Placental pericyte (primary cell): Measurements from ENCODE around the gene RBM4. TPM values are rescaled to one million over a fixed set of nuclear protein-coding genes. Genes with fewer than 3 reads are reported as not detected.

Source experiments
- small RNA-seq: library from RNA; depleted of rRNA; stranded (forward); fragments of <200 nt; gene quantifications from one replicate; pipeline ENCODE3, GENCODE V24; 2012; ENCODE audit warnings: low replicate concordance
- total RNA-seq: library from RNA; depleted of rRNA; stranded (reverse); fragments of >200 nt; gene quantifications from 2 replicates; pipeline ENCODE4 v1.2.3, GENCODE V29; 2012

RBM4 gene
- total RNA-seq, result 90.1 and 106 TPM in 2 replicates

GRCh38 chr11:66638177-66639065 is at the start of gene RBM4:
Gene RBM4, plus strand, starts transcription at chr11:66638703. Its CDS starts 1,009 bp downstream, at chr11:66639712.

GRCh38 chr11:66592457-66593302 is 45.8 kb upstream of the RBM4 start, which contains the start of the genes CCDC87 and CCS:
Gene CCDC87, minus strand, starts transcription at chr11:66593063. Its CDS starts 48 bp downstream, at chr11:66593015.
Gene CCS, plus strand, starts transcription at chr11:66593185. Its CDS starts 77 bp downstream, at chr11:66593262.

GRCh38 chr11:66616379-66617154 is 21.9 kb upstream of the RBM4 start, which contains the start of gene RBM14:
Gene RBM14, plus strand, starts transcription at chr11:66616630. Its CDS starts 91 bp downstream, at chr11:66616721.

GRCh38 chr11:66677599-66678375 is 39.3 kb downstream of the RBM4 start, which contains the start of gene RBM4B:
Gene RBM4B, minus strand, starts transcription at chr11:66677887. Its CDS starts 808 bp downstream, at chr11:66677079.

Small RNA genes lying within 50 kb of the gene (small RNA-seq; reads per million reads assigned to genes)
- gene RNU4-39P, result 0.16 reads per million

Other genes with a start within 250 kb of the RBM4 start
- not detected in 2 replicates for gene NPAS4, start 217.7 kb upstream of the RBM4 start, total RNA-seq
- gene MRPL11, start 199.9 kb upstream of the RBM4 start, total RNA-seq, result 30.9 and 41.1 TPM in 2 replicates
- gene PELI3, start 171.8 kb upstream of the RBM4 start, total RNA-seq, result 11.4 and 11.9 TPM in 2 replicates
- gene DPP3, start 158.3 kb upstream of the RBM4 start, total RNA-seq, result 41.8 and 61.1 TPM in 2 replicates
- 29.1 and 34.4 TPM in 2 replicates for gene BBS1, start 128.1 kb upstream of the RBM4 start, total RNA-seq
- gene ZDHHC24, start 92.7 kb upstream of the RBM4 start, total RNA-seq, result 11.3 and 12.0 TPM in 2 replicates
- not detected in 2 replicates for gene ACTN3, start 91.8 kb upstream of the RBM4 start, total RNA-seq
- gene CTSF, start 70.1 kb upstream of the RBM4 start, total RNA-seq, result 12.7 and 19.0 TPM in 2 replicates
- gene CCDC87, start 45.6 kb upstream of the RBM4 start, total RNA-seq, result 0.29 and 0.44 TPM in 2 replicates
- 23.6 and 32.2 TPM in 2 replicates for gene CCS, start 45.5 kb upstream of the RBM4 start, total RNA-seq
- 14.4 and 53.5 TPM in 2 replicates for gene RBM14, start 22.1 kb upstream of the RBM4 start, total RNA-seq
- 15.3 and 20.3 TPM in 2 replicates for gene RBM4B, start 39.2 kb downstream of the RBM4 start, total RNA-seq
- gene SPTBN2, start 90.5 kb downstream of the RBM4 start, total RNA-seq, result 0.14 and 0.66 TPM in 2 replicates
- 21.0 and 25.2 TPM in 2 replicates for gene RCE1, start 204.7 kb downstream of the RBM4 start, total RNA-seq
- 11.6 and 26.6 TPM in 2 replicates for gene LRFN4, start 218.4 kb downstream of the RBM4 start, total RNA-seq